Measurements from ENCODE around the gene ZNF619. TPM values are rescaled to one million over a fixed set of nuclear protein-coding genes. Genes with fewer than 3 reads are reported as not detected.

Gene ZNF619
- total and polyA plus RNA-seq, 2 donors (not counting 1 experiment from before 2014, with no cell fraction given): 3.3 to 22.8 TPM

DNA sequence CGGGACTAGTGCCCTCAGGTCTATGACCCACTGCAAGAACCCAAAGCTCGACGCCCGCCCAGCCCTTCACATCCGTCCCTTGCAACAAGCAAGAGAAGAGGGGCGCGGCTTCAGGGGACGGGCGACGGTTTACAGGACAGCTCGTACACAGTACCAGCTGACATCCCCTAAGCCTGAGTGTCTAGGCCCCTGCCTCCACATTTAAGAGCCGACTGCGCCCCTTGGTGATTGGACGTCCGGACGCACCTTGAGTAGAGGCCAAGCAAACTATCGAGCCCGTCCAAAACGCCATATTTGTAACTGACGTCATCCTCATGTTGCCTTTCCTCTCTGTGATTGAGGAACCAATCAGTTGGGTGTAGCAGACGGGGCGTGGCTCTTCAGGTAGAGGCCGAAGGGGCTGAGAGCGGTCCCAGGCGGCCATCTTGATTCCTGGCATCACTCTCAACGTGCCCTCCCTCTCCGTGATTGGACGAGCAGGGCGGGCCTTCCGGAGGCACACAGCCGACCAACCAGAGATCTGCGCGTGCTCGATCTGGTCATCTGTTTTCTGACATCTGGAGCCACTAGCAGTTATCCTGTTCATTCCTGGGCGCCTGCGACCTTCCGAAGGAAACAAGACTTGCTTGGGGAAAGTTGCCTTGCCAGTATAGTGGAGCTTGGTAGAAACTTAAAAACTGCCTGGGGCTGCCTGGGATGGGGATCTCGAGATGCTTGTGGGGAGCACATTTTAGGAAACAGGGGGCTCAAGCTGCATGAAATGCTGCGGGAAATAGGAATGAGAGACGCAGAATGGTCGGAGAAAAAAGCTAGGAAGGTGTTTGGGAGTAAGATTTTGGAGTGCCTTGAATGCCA lies 23.8 kb upstream of the ZNF619 start:
- H3K4me1 Mint-ChIP-seq: peaks cover 36% of the 10 kb centered on the region
- H3K4me3 Mint-ChIP-seq: peak overlapping the region; percentile 96
- intact Hi-C loops (cut with micrococcal nuclease): loop anchor here (1.0 to 10.0 kb wide), 7 partner anchors 24 to 1559 kb away; partner anchors contain the start of genes CTNNB1, EIF1B, SCN11A and WDR48
- Histone ChIP-seq H3K9me3 (ENCODE audit: control extremely low read depth in 1 of 3, control insufficient read depth in 2 of 3, insufficient read depth in 1 of 3, low read length in 2 of 3) (peaks cover 0 to 5% (median 0%) of the 10 kb centered on the region in 3 donors), H3K9ac (ENCODE audit: low read length) (peak overlapping the region; percentile 93), H4K20me1 (ENCODE audit: control insufficient read depth, insufficient read depth, low read length, poor library complexity, severe bottlenecking) (peaks cover 8% of the 10 kb centered on the region), H2AFZ (ENCODE audit: insufficient read depth, low read depth, low read length, poor library complexity, severe bottlenecking) (peak overlapping the region; percentile 92), H3K4me1 (ENCODE audit: control insufficient read depth in 2 of 2, insufficient read depth in 2 of 2, low read length in 2 of 2) (peaks cover 24 to 28% of the 10 kb centered on the region in 2 donors), H3K36me3 (replicated peaks in 1 of 2; ENCODE audit: control extremely low read depth in 1 of 2, control insufficient read depth in 1 of 2, extremely low read depth in 1 of 2, insufficient read depth in 2 of 2, low read length in 1 of 2) (peaks cover 0 to 1% of the 10 kb centered on the region in 2 experiments), H3K79me2 (ENCODE audit: control insufficient read depth, insufficient read depth, low read length) (peaks cover 15% of the 10 kb centered on the region), H3K4me3 (ENCODE audit: control extremely low read depth in 1 of 5, extremely low read depth in 1 of 5, insufficient read depth in 1 of 5, low read depth in 2 of 5, low read length in 4 of 5) (peak overlapping the region; percentile 60 to 88 (median 77)), H3K27ac (ENCODE audit: low read length in 2 of 2) (peak overlapping the region; percentile 92 to 95), H3K27me3 (replicated peaks in 1 of 4; ENCODE audit: control extremely low read depth in 1 of 4, control insufficient read depth in 3 of 4, insufficient read depth in 4 of 4, low read length in 3 of 4) (no peaks in the 10 kb centered on the region), H3K4me2 (replicated peaks; ENCODE audit: low read depth, low read length, poor library complexity, severe bottlenecking) (peak overlapping the region; percentile 92)
- DNase-seq (peak; percentile 97), ATAC-seq (ENCODE audit: low read depth) (peak; percentile 90)
- TF ChIP-seq, protein P1, sequence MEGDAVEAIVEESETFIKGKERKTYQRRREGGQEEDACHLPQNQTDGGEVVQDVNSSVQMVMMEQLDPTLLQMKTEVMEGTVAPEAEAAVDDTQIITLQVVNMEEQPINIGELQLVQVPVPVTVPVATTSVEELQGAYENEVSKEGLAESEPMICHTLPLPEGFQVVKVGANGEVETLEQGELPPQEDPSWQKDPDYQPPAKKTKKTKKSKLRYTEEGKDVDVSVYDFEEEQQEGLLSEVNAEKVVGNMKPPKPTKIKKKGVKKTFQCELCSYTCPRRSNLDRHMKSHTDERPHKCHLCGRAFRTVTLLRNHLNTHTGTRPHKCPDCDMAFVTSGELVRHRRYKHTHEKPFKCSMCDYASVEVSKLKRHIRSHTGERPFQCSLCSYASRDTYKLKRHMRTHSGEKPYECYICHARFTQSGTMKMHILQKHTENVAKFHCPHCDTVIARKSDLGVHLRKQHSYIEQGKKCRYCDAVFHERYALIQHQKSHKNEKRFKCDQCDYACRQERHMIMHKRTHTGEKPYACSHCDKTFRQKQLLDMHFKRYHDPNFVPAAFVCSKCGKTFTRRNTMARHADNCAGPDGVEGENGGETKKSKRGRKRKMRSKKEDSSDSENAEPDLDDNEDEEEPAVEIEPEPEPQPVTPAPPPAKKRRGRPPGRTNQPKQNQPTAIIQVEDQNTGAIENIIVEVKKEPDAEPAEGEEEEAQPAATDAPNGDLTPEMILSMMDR (IDR thresholded peaks at IDR 0.05): peak; percentile 6
- TF ChIP-seq EZH2 (IDR thresholded peaks at IDR 0.05; ENCODE audit: borderline replicate concordance, insufficient read depth, low read depth, low read length, poor library complexity, severe bottlenecking): no peak
- H3K27me3 Mint-ChIP-seq: no peaks in the 10 kb centered on the region
- H3K9me3 Mint-ChIP-seq (ENCODE audit: insufficient read depth): no peaks in the 10 kb centered on the region
- under 1% methylated on average over 36 of the region's 41 CpGs for WGBS (ENCODE audit: insufficient coverage)
- peak overlapping the region; percentile 99 for H3K27ac Mint-ChIP-seq
- ChIA-PET POLR2A (interaction anchor here (1.4 kb wide), 1 partner anchor 746 kb away, joined by 3 read pairs; the partner anchor contains the start of gene CTNNB1), CTCF (interaction anchor here (0.7 to 1.3 kb wide), 4 partner anchors 24 to 144 kb away, joined by 3 to 6 read pairs (median 3); partner anchors contain the start of gene ZNF619)
